ENCODE measurements around the gene EXPH5.
"Not testable (repeated sequence)": the region's sequence is repeated elsewhere in the genome, so short reads cannot be mapped to it uniquely, and the experiment has no call there.

EXPH5 gene

DNA sequence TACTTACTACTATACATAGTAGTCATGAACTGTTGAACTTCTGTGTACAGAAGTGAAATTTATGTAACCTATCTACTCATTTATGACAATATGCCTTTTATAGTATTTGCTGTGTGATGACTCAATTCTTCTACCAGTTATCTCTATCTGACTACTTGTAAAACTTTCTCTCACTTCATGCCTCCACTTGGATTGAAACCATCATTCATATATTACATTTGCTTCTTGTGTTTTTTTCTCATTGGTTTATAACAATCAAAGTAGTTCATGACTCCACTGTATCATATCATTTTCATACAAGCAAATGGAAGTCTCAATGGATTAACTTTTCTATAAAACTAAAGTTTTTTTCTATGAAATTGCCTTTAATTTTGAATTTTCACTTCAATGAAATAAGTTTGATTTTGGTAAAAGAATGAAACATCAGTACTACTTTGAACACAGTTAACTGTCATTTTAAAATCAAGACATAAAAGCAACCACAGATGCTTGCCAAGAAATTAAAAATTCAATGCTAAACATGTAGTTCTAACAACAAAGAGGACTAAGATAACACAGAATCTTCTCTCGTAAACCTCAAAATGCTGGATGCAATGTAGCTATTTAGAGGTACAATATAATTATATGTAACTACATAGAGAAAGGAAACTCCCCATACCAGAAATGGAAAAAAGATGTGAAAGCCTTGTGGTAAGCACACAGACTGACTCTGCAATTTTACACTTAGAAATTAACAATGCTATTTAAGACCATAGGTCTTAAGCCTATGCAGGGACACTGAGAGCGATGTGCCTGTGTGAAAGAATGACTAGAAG lies 27.6 kb upstream of the EXPH5 start:
- Histone ChIP-seq H3K9me3 (ENCODE audit: low read length) (no peaks in the 10 kb centered on the region), H3K4me1 (ENCODE audit: insufficient read depth, low read length) (no peaks in the 10 kb centered on the region), H3K36me3 (ENCODE audit: insufficient read depth, low read length) (no peaks in the 10 kb centered on the region), H3K4me3 (ENCODE audit: low read depth in 1 of 2, low read length in 2 of 2) (no peak overlapping the region), H3K27me3 (ENCODE audit: control insufficient read depth in 1 of 2, insufficient read depth in 2 of 2, low read length in 2 of 2) (no peaks in the 10 kb centered on the region), H3K27ac (ENCODE audit: low read depth, low read length) (no peak overlapping the region), H3K9ac (ENCODE audit: low read length) (no peak overlapping the region)

DNA sequence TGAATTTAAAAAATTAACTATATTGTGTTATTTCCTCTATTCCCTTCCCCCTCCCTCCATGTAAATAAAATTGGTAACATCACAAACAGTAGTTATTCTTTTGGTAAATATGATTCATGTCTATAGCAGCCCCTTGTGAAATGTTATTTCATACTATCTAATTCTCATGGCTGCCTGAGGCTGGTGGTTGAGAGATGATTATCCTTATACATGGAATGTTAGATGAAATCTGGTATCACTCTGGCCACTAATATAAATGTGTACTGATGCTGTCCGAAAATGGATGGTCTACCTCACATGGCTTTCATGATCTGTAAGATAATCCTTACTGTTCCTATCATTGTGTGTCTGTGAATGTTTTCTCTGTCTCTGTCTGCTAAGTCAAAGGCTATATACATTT lies 25.0 kb upstream of the EXPH5 start:
- no peak overlapping the region for H3K4me3 ChIP-seq (ENCODE audit: low read depth in 1 of 2, low read length in 2 of 2)
- no peak overlapping the region for H3K9ac ChIP-seq (ENCODE audit: low read length)
- no peaks in the 10 kb centered on the region for H3K9me3 ChIP-seq (ENCODE audit: low read length)
- no peaks in the 10 kb centered on the region for H3K4me1 ChIP-seq (ENCODE audit: insufficient read depth, low read length)
- H3K27ac ChIP-seq (ENCODE audit: low read depth, low read length), result no peak overlapping the region
- H3K27me3 ChIP-seq (ENCODE audit: control insufficient read depth in 1 of 2, insufficient read depth in 2 of 2, low read length in 2 of 2), result no peaks in the 10 kb centered on the region
- H3K36me3 ChIP-seq (ENCODE audit: insufficient read depth, low read length), result no peaks in the 10 kb centered on the region

DNA sequence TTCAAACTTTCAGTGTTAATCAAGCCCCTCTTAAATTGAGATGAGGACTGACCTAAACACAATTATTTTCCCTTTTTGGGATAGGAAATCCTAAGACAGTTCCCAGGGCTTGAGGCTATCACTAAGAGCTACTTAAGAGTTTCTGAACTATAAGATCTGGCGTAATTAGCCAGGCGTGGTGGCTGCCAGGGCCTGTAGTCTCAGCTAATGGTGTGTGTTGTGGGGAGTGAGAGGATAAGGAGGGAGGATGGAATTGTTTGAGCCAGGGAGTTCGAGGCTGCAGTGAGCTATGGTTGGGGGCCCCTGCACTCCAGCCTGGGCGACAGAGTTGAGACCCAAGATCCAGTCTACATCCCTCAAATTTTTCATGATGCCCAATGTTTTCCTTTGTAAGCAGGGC lies 23.5 kb upstream of the EXPH5 start:
- Histone ChIP-seq H3K4me3 (ENCODE audit: low read depth in 1 of 2, low read length in 2 of 2) (no peak overlapping the region), H3K36me3 (ENCODE audit: insufficient read depth, low read length) (no peaks in the 10 kb centered on the region)

DNA sequence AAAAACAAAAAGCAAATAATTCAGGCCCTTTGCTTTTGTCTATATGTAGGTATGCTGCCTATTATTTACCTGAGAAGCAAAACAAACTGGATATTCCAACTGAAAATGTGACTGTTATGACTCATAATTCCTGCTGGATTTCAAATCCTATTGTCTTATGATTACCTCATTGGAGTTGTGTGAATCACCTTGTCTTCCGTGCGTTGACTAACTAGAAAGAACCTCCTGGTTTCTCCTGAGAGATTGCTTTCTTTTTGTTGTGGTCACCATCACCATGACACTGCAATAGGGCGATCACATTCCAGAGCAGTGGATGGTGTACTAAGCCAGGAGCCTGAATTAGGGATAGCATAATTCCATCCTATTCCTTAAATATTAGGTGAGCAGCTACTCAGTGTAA lies 23.0 kb upstream of the EXPH5 start:
- Histone ChIP-seq H3K27me3 (ENCODE audit: control insufficient read depth in 1 of 2, insufficient read depth in 2 of 2, low read length in 2 of 2) (no peaks in the 10 kb centered on the region), H3K36me3 (ENCODE audit: insufficient read depth, low read length) (no peaks in the 10 kb centered on the region), H3K27ac (ENCODE audit: low read depth, low read length) (no peak overlapping the region)

More for the DNA sequence above, 23.5 kb upstream of the EXPH5 start:
- no peaks in the 10 kb centered on the region for H3K4me1 ChIP-seq (ENCODE audit: insufficient read depth, low read length)
- H3K27ac ChIP-seq (ENCODE audit: low read depth, low read length), result no peak overlapping the region
- no peaks in the 10 kb centered on the region for H3K9me3 ChIP-seq (ENCODE audit: low read length)
- no peak overlapping the region for H3K9ac ChIP-seq (ENCODE audit: low read length)
- H3K27me3 ChIP-seq (ENCODE audit: control insufficient read depth in 1 of 2, insufficient read depth in 2 of 2, low read length in 2 of 2), result no peaks in the 10 kb centered on the region

DNA sequence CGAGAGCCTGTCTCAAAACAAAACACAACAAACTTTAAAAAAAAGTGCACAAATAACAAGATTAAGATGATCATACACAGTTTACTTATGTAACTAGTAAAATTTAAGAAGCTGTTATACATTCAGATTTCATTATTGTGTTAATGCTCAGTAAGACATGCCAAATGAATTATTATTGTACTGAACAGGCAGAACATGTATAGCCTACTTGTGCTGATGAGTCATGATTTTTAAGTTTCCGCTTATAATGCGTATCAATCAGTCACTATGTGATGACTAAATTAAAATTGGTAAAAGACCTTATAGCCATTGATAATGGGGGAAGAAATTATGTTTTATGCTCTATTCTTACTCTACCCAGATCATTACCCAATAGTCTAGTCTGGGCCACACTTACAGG lies 20.5 kb upstream of the EXPH5 start:
- H3K4me3 ChIP-seq (ENCODE audit: low read depth in 1 of 2, low read length in 2 of 2), result no peak overlapping the region
- H3K27ac ChIP-seq (ENCODE audit: low read depth, low read length), result no peak overlapping the region
- H3K27me3 ChIP-seq (ENCODE audit: control insufficient read depth in 1 of 2, insufficient read depth in 2 of 2, low read length in 2 of 2), result no peaks in the 10 kb centered on the region
- H3K9ac ChIP-seq (ENCODE audit: low read length), result no peak overlapping the region
- H3K36me3 ChIP-seq (ENCODE audit: insufficient read depth, low read length), result no peaks in the 10 kb centered on the region
- H3K4me1 ChIP-seq (ENCODE audit: insufficient read depth, low read length), result no peaks in the 10 kb centered on the region
- no peaks in the 10 kb centered on the region for H3K9me3 ChIP-seq (ENCODE audit: low read length)

More for the DNA sequence above, 23.0 kb upstream of the EXPH5 start:
- no peaks in the 10 kb centered on the region for H3K9me3 ChIP-seq (ENCODE audit: low read length)
- no peaks in the 10 kb centered on the region for H3K4me1 ChIP-seq (ENCODE audit: insufficient read depth, low read length)
- no peak overlapping the region for H3K9ac ChIP-seq (ENCODE audit: low read length)
- H3K4me3 ChIP-seq (ENCODE audit: low read depth in 1 of 2, low read length in 2 of 2), result no peak overlapping the region

DNA sequence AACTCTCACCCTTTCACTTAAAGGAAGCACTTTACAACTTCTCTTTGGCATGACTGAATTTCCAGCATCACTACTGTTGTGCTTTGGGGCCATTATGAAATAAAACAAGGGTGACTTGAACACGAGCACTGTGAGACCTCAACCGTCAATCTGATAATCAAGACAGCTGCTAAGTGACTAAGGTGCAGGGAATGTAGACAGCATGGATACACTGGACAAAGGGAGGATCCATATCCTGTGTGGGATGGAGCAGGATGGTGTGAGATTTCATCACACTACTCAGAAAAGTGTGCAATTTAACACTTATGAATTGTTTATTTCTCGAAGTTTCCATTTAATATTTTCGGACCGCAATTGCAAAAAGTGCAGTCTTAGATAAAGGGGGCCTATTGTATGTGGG lies 16.1 kb upstream of the EXPH5 start:
- Histone ChIP-seq H3K36me3 (ENCODE audit: insufficient read depth, low read length) (no peaks in the 10 kb centered on the region), H3K9me3 (ENCODE audit: low read length) (no peaks in the 10 kb centered on the region), H3K4me1 (ENCODE audit: insufficient read depth, low read length) (no peaks in the 10 kb centered on the region), H3K4me3 (ENCODE audit: low read depth in 1 of 2, low read length in 2 of 2) (no peak overlapping the region), H3K9ac (ENCODE audit: low read length) (no peak overlapping the region), H3K27ac (ENCODE audit: low read depth, low read length) (no peak overlapping the region), H3K27me3 (ENCODE audit: control insufficient read depth in 1 of 2, insufficient read depth in 2 of 2, low read length in 2 of 2) (no peaks in the 10 kb centered on the region)

DNA sequence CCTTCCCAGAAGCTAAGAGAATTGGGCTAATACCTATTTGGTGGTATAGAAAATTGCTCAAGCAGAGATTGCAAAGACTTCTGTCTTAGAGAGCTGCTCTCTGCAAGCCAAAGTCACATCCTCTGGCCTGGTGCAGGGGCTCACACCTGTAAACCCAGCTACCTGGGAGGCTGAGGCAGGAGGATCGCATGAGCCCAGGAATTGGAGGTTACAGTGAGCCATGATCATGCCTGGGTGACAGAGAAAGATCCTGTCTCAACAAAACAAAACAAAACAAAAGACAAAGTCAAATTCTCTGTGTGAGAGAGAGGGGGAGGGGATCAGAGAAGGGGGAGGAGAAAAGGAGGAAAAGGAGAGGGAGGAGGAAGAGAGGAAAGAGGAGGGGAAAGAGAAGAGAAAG lies 15.0 kb upstream of the EXPH5 start:
- Histone ChIP-seq H3K27ac (ENCODE audit: low read depth, low read length) (no peak overlapping the region), H3K27me3 (ENCODE audit: control insufficient read depth in 1 of 2, insufficient read depth in 2 of 2, low read length in 2 of 2) (no peaks in the 10 kb centered on the region), H3K9ac (ENCODE audit: low read length) (no peak overlapping the region), H3K4me1 (ENCODE audit: insufficient read depth, low read length) (no peaks in the 10 kb centered on the region), H3K36me3 (ENCODE audit: insufficient read depth, low read length) (no peaks in the 10 kb centered on the region), H3K4me3 (ENCODE audit: low read depth in 1 of 2, low read length in 2 of 2) (no peak overlapping the region), H3K9me3 (ENCODE audit: low read length) (no peaks in the 10 kb centered on the region)

DNA sequence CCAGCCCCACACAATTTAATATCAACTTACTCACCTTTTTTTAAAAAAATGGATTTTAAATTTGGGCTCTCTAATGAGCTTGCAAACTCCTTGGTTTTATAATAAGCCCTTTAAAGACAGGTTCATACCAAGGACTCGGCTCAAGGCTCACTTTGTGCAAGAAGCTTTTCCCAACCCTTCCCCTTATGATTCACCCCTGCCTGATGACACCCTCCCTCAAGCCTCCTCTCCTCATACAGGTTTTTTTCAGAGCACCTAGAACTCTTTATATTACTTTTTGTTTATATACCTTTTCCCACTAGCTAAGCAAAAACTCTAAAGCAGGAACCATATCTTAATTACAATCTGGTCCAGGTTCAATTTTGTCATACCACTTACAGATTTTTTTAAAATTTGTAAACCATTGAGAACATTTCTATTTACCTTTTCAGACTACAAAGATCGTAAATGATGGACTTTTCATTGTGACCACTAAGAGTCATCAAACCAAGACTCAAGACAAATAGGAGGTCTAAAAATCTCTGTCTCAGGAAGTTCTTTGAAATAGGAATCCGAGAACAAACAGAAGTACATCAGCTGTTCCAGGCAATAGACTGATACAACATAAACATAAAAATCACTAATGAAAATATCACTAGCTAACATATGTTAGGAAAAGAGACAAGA lies 13.1 kb upstream of the EXPH5 start:
- no peaks in the 10 kb centered on the region for H3K9me3 ChIP-seq (ENCODE audit: low read length)
- H3K27ac ChIP-seq (ENCODE audit: low read depth, low read length), result no peak overlapping the region
- H3K9ac ChIP-seq (ENCODE audit: low read length), result no peak overlapping the region
- H3K4me1 ChIP-seq (ENCODE audit: insufficient read depth, low read length), result no peaks in the 10 kb centered on the region
- no peaks in the 10 kb centered on the region for H3K27me3 ChIP-seq (ENCODE audit: control insufficient read depth in 1 of 2, insufficient read depth in 2 of 2, low read length in 2 of 2)
- H3K36me3 ChIP-seq (ENCODE audit: insufficient read depth, low read length), result no peaks in the 10 kb centered on the region
- no peak overlapping the region for H3K4me3 ChIP-seq (ENCODE audit: low read depth in 1 of 2, low read length in 2 of 2)

DNA sequence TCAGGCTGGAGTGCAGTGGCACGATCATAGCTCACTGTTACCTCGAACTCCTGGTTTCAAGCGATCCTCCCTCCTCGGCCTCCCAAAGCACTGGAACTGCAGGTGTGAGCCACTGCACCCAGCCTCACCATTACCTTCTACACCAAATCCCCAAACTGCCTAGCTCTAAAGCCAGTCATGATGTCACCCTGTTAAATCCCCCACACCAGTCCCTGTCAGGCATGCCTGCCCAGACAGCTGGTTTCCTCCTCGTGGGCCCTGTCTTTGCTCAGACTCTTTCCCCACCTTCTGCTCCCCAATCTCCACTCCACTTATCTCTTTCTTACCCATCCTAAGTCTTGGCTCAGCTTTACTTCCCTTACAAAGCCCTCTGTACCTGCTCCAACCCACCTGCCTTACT lies 12.5 kb upstream of the EXPH5 start:
- Histone ChIP-seq H3K27ac (ENCODE audit: low read depth, low read length) (no peak overlapping the region), H3K9me3 (ENCODE audit: low read length) (no peaks in the 10 kb centered on the region), H3K27me3 (ENCODE audit: control insufficient read depth in 1 of 2, insufficient read depth in 2 of 2, low read length in 2 of 2) (no peaks in the 10 kb centered on the region), H3K4me3 (ENCODE audit: low read depth in 1 of 2, low read length in 2 of 2) (no peak overlapping the region), H3K36me3 (ENCODE audit: insufficient read depth, low read length) (no peaks in the 10 kb centered on the region), H3K9ac (ENCODE audit: low read length) (no peak overlapping the region), H3K4me1 (ENCODE audit: insufficient read depth, low read length) (no peaks in the 10 kb centered on the region)

DNA sequence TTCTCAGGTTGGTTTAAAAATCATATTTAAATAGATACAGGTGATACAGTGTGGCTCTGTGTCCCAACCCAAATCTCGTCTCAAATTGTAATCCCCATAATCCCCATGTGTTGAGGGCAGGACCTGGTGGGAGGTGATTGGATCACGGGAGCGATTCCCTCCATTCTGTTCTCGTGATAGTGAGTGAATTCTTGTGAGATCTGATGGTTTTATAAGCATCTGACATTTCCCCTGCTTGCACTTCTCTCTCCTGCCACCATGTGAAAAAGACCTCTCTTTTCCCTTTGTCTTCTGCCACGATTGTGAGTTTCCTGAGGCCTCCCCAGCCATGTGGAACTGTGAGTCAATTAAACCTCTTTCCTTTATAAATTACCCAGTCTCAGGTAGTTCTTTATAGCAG lies 9.2 kb upstream of the EXPH5 start:
- H3K9me3 ChIP-seq (ENCODE audit: low read length); H3K4me3 ChIP-seq (ENCODE audit: low read depth in 1 of 2, low read length in 2 of 2); H3K27ac ChIP-seq (ENCODE audit: low read depth, low read length); H3K27me3 ChIP-seq (ENCODE audit: control insufficient read depth in 1 of 2, insufficient read depth in 2 of 2, low read length in 2 of 2); H3K36me3 ChIP-seq (ENCODE audit: insufficient read depth, low read length); H3K4me1 ChIP-seq (ENCODE audit: insufficient read depth, low read length); H3K9ac ChIP-seq (ENCODE audit: low read length): not testable (repeated sequence)

DNA sequence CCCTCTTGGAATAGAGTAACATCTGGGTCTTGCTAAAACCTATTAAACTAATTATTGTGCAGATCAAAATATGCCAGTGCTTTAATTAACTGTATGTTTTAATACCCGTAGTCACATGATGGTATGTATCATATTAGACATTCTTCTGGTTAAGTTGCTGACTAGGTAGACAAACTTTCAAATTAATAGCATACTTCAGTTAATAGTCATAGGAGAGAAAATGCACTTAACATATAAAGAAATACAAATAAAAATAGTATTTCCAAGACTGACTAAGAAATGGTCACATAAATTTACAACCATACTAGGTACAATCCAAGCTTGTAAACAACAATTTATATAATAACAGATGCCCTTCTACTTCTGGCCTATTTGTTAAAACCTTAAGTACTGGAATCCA lies 7.6 kb upstream of the EXPH5 start:
- H3K4me3 ChIP-seq (ENCODE audit: low read depth in 1 of 2, low read length in 2 of 2), result no peak overlapping the region
- H3K27me3 ChIP-seq (ENCODE audit: control insufficient read depth in 1 of 2, insufficient read depth in 2 of 2, low read length in 2 of 2), result no peaks in the 10 kb centered on the region
- H3K4me1 ChIP-seq (ENCODE audit: insufficient read depth, low read length), result no peaks in the 10 kb centered on the region
- no peaks in the 10 kb centered on the region for H3K9me3 ChIP-seq (ENCODE audit: low read length)
- H3K27ac ChIP-seq (ENCODE audit: low read depth, low read length), result no peak overlapping the region
- no peak overlapping the region for H3K9ac ChIP-seq (ENCODE audit: low read length)
- no peaks in the 10 kb centered on the region for H3K36me3 ChIP-seq (ENCODE audit: insufficient read depth, low read length)

DNA sequence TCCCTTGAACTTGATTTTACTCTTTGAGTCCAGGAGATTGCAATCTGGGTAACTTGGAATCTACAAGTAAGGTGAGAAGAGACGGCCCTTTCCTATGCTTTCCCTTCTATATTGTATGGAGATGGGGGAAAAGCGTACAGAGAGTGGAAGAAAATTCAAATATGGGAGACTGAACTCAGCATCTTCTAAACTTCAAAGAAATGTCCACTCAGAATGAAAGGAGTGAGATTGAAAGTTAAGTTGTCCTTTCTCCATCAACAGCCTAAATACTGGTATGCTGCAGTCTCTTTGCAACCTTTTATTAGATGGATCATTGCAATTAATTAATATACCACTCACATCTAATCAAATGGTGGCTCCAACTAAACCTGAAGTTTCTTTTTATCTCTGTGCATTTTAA lies 6.4 kb upstream of the EXPH5 start:
- Histone ChIP-seq H3K27me3 (ENCODE audit: control insufficient read depth in 1 of 2, insufficient read depth in 2 of 2, low read length in 2 of 2) (peaks cover 0 to 3% of the 10 kb centered on the region in 2 donors), H3K27ac (ENCODE audit: low read depth, low read length) (no peak overlapping the region), H3K4me3 (ENCODE audit: low read depth in 1 of 2, low read length in 2 of 2) (no peak overlapping the region), H3K4me1 (ENCODE audit: insufficient read depth, low read length) (no peaks in the 10 kb centered on the region), H3K36me3 (ENCODE audit: insufficient read depth, low read length) (no peaks in the 10 kb centered on the region), H3K9me3 (ENCODE audit: low read length) (no peaks in the 10 kb centered on the region), H3K9ac (ENCODE audit: low read length) (no peak overlapping the region)

All from muscle layer of colon (tissue), 2 donors.